Stimulated activated naive CD8-positive, alpha-beta T cell treated with anti-CD3 and anti-CD28 coated beads, Interleukin-15, Interleukin-2, amounts not matched to agents 100 U/mL and 50 U/mL, for 24 hours (primary cell): ENCODE data around the gene IL4I1.

Experiments
- ATAC-seq: fragments of 150-1000 bp; cut with Tn5 transposase; one replicate; pipeline ENCODE4 v1.10.0; 2021
- DNase-seq: peaks from one replicate; pipeline ENCODE4 v3.0.0; 2021

Gene IL4I1

GRCh38 chr19:49851456-49852259, 45.0 kb downstream of the IL4I1 start:
- ATAC-seq (no peak), DNase-seq (peak; percentile 46)

GRCh38 chr19:49850487-49851342, 46.0 kb downstream of the IL4I1 start, which contains the start of gene PTOV1:
Gene PTOV1 (plus strand): TSS chr19:49851159.
- peak; percentile 93 for DNase-seq
- peak; percentile 88 for ATAC-seq

- ATAC-seq (peak; percentile 1), DNase-seq (no peak)
These were observed 46.5 kb downstream of the IL4I1 start for GRCh38 chr19:49850221-49850486.

- no peak for ATAC-seq
- DNase-seq: no peak
These were observed 47.1 kb downstream of the IL4I1 start for GRCh38 chr19:49849433-49850220.

- no peak for DNase-seq
- no peak for ATAC-seq
These were observed 47.7 kb downstream of the IL4I1 start for GRCh38 chr19:49848938-49849337.

GRCh38 chr19:49847731-49848696, 48.7 kb downstream of the IL4I1 start:
- no peak for ATAC-seq
- DNase-seq: no peak

GRCh38 chr19:49846408-49846807, 50.3 kb downstream of the IL4I1 start:
- DNase-seq (no peak), ATAC-seq (no peak)

GRCh38 chr19:49845414-49845813, 51.3 kb downstream of the IL4I1 start:
- no peak for ATAC-seq
- no peak for DNase-seq

- no peak for ATAC-seq
- no peak for DNase-seq
These were observed 52.3 kb downstream of the IL4I1 start for GRCh38 chr19:49844138-49845095.

GRCh38 chr19:49843265-49843664, 53.4 kb downstream of the IL4I1 start:
- ATAC-seq: no peak
- DNase-seq: no peak

- DNase-seq (no peak), ATAC-seq (no peak)
These were observed 55.9 kb downstream of the IL4I1 start for GRCh38 chr19:49840736-49841249.

- DNase-seq (no peak), ATAC-seq (no peak)
These were observed 56.4 kb downstream of the IL4I1 start for GRCh38 chr19:49840321-49840720.

- DNase-seq (no peak), ATAC-seq (no peak)
These were observed 57.0 kb downstream of the IL4I1 start for GRCh38 chr19:49839713-49840112.
